Neural cell (in vitro differentiated cells): Measurements from ENCODE around the gene RCSD1. TPM values are rescaled to one million over a fixed set of nuclear protein-coding genes. Genes with fewer than 3 reads are reported as not detected.

Experiments
- H2AFZ ChIP-seq: fragments of 200-600, 300-800 bp; sonication (generic), shearing (Covaris generic); 2 replicates; pipeline ENCODE4 v1.6.0; 2014; ENCODE audit warnings: low read depth, mild to moderate bottlenecking, antibody characterized with exemption, low read length, moderate library complexity
- H3F3A ChIP-seq: fragments of 200-600 bp; shearing (Covaris generic); 2 replicates; pipeline ENCODE4 v1.6.1; 2016; ENCODE audit warnings: mild to moderate bottlenecking, moderate library complexity, mixed read lengths, antibody characterized with exemption, low read length; ENCODE audit not compliant: insufficient read depth, poor library complexity, severe bottlenecking
- H3K27ac ChIP-seq: fragments of 200-600, 300-800 bp; sonication (generic), shearing (Covaris generic); 2 replicates; pipeline ENCODE4 v1.5.1; 2014; ENCODE audit warnings: mild to moderate bottlenecking, low read length, moderate library complexity
- H3K27me3 ChIP-seq: fragments of 300-800, 200-600 bp; sonication (generic), shearing (Covaris generic); 2 replicates; pipeline ENCODE4 v1.6.0; 2014; ENCODE audit warnings: mild to moderate bottlenecking, low read depth, low read length, moderate library complexity; ENCODE audit not compliant: insufficient read depth
- H3K36me3 ChIP-seq: fragments of 300-800, 200-600 bp; sonication (generic), shearing (Covaris generic); 2 replicates; pipeline ENCODE4 v1.5.1; 2014; ENCODE audit warnings: mild to moderate bottlenecking, antibody characterized with exemption, low read length, moderate library complexity; ENCODE audit not compliant: insufficient read depth
- H3K4me2 ChIP-seq: fragments of 300-800, 200-600 bp; sonication (generic), shearing (Covaris generic); 2 replicates; pipeline ENCODE4 v1.6.0; 2014; ENCODE audit warnings: mild to moderate bottlenecking, low read length
- H3K4me3 ChIP-seq: fragments of 300-800, 200-600 bp; sonication (generic), shearing (Covaris generic); 2 replicates; pipeline ENCODE4 v1.5.1; 2014; ENCODE audit warnings: mild to moderate bottlenecking, low read length, moderate library complexity
- H3K79me2 ChIP-seq: fragments of 200-600 bp; shearing (Covaris generic); replicated peaks from 2 replicates; pipeline ENCODE4 v1.6.0; 2014; ENCODE audit warnings: mild to moderate bottlenecking, low read length, moderate library complexity; ENCODE audit not compliant: insufficient read depth
- H3K9ac ChIP-seq: fragments of 300-800, 200-600 bp; sonication (generic), shearing (Covaris generic); 2 replicates; pipeline ENCODE4 v1.6.1; 2016; ENCODE audit warnings: mild to moderate bottlenecking, low read length, mixed read lengths
- H3K9me2 ChIP-seq: fragments of 200-600 bp; shearing (Covaris generic); 2 replicates; pipeline ENCODE4 v1.6.1; 2016; ENCODE audit warnings: mild to moderate bottlenecking, low read length, mixed read lengths; ENCODE audit not compliant: insufficient read depth
- H3K9me3 ChIP-seq: fragments of 200-600, 300-800 bp; sonication (generic), shearing (Covaris generic); 2 replicates; pipeline ENCODE4 v1.6.1; 2016; ENCODE audit warnings: mild to moderate bottlenecking, mixed run types, low read length, moderate library complexity, mixed read lengths
- H4K20me1 ChIP-seq: fragments of 200-600 bp; shearing (Covaris generic); 2 replicates; pipeline ENCODE4 v1.6.1; 2016; ENCODE audit warnings: mild to moderate bottlenecking, mixed run types; ENCODE audit not compliant: insufficient read depth
- CTCF ChIP-seq: fragments of 450-650 bp; IDR thresholded peaks from 2 replicates; pipeline ENCODE4 v1.5.1; 2014; ENCODE audit warnings: antibody characterized with exemption, mild to moderate bottlenecking, moderate library complexity; ENCODE audit not compliant: poor library complexity, severe bottlenecking
- EP300 ChIP-seq: fragments of 450-650 bp; conservative IDR thresholded peaks from 2 replicates; pipeline ENCODE4 v1.6.1; 2014; ENCODE audit warnings: antibody characterized with exemption, mild to moderate bottlenecking, moderate library complexity; ENCODE audit not compliant: poor library complexity, severe bottlenecking
- EZH2 ChIP-seq: fragments of 200-600, 300-800 bp; shearing (Covaris generic), sonication (generic); IDR thresholded peaks from 2 replicates; pipeline ENCODE4 v1.6.1; 2014; ENCODE audit warnings: antibody characterized with exemption, low read length, borderline replicate concordance, mild to moderate bottlenecking; ENCODE audit not compliant: insufficient read depth, poor library complexity, severe bottlenecking
- MXI1 ChIP-seq: fragments of 450-650 bp; conservative IDR thresholded peaks from 2 replicates; pipeline ENCODE4 v1.6.1; 2014; ENCODE audit warnings: antibody characterized with exemption, mild to moderate bottlenecking; ENCODE audit not compliant: poor library complexity, severe bottlenecking
- POLR2AphosphoS5 ChIP-seq: IDR thresholded peaks from 2 replicates; pipeline ENCODE4 v1.6.1; 2012
- RAD21 ChIP-seq: fragments of 450-650 bp; conservative IDR thresholded peaks from 2 replicates; pipeline ENCODE4 v1.6.1; 2014; ENCODE audit warnings: antibody characterized with exemption, mild to moderate bottlenecking, moderate library complexity
- SMC3 ChIP-seq: fragments of 450-650 bp; conservative IDR thresholded peaks from 2 replicates; pipeline ENCODE4 v1.6.1; 2014; ENCODE audit warnings: antibody characterized with exemption, mild to moderate bottlenecking, moderate library complexity; ENCODE audit not compliant: poor library complexity
- TAF1 ChIP-seq: IDR thresholded peaks from 2 replicates; pipeline ENCODE4 v1.6.1; 2012; ENCODE audit warnings: low read depth
- polyA plus RNA-seq: library from polyadenylated mRNA; depleted of rRNA; stranded (reverse); fragments of >200 nt; gene quantifications from 2 replicates; pipeline ENCODE4 v1.2.3, GENCODE V29; 2014
- TF ChIP-seq, protein P1 (sequence below): IDR thresholded peaks from 2 replicates; pipeline ENCODE4 v1.6.1; 2012; ENCODE audit warnings: borderline replicate concordance

Gene RCSD1
- polyA plus RNA-seq, 1 donor from 2014 or later, result not detected

DNA sequence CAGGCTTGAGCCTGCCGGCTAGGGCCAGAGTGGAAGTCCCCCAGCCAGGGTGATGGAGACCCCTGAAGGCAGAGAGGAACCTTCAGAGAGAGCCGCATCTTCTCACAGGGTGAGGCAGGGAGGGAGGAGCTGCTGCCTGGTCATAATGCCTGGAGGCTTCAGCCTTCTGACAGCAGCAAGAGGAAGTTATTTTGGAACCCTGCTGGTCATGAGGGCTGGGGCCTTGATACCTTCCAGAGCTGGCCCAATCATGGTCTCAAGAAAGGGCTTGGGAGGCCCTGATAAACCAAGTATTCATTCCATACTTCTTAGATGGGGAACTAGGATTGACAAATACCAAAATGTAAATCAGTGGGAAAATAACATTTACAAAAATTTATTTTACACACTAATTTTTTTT lies 65.1 kb downstream of the RCSD1 start:
- Histone ChIP-seq H3K79me2 (no peaks in the 10 kb centered on the region), H3K4me3 (no peak overlapping the region)

GRCh38 chr1:167695756-167696561 lies 65.9 kb downstream of the RCSD1 start:
- Histone ChIP-seq H2AFZ (no peak overlapping the region), H3K9me3 (no peaks in the 10 kb centered on the region), H3K4me3 (no peak overlapping the region), H3K27me3 (no peaks in the 10 kb centered on the region), H3K4me2 (no peak overlapping the region), H4K20me1 (no peaks in the 10 kb centered on the region), H3K9ac (no peak overlapping the region), H3K36me3 (no peaks in the 10 kb centered on the region), H3K79me2 (no peaks in the 10 kb centered on the region), H3K27ac (no peak overlapping the region), H3K9me2 (no peaks in the 10 kb centered on the region), H3F3A (no peaks in the 10 kb centered on the region)
- TF ChIP-seq EP300 (no peak), CTCF (no peak), POLR2AphosphoS5 (no peak)
- TF ChIP-seq, protein P1, sequence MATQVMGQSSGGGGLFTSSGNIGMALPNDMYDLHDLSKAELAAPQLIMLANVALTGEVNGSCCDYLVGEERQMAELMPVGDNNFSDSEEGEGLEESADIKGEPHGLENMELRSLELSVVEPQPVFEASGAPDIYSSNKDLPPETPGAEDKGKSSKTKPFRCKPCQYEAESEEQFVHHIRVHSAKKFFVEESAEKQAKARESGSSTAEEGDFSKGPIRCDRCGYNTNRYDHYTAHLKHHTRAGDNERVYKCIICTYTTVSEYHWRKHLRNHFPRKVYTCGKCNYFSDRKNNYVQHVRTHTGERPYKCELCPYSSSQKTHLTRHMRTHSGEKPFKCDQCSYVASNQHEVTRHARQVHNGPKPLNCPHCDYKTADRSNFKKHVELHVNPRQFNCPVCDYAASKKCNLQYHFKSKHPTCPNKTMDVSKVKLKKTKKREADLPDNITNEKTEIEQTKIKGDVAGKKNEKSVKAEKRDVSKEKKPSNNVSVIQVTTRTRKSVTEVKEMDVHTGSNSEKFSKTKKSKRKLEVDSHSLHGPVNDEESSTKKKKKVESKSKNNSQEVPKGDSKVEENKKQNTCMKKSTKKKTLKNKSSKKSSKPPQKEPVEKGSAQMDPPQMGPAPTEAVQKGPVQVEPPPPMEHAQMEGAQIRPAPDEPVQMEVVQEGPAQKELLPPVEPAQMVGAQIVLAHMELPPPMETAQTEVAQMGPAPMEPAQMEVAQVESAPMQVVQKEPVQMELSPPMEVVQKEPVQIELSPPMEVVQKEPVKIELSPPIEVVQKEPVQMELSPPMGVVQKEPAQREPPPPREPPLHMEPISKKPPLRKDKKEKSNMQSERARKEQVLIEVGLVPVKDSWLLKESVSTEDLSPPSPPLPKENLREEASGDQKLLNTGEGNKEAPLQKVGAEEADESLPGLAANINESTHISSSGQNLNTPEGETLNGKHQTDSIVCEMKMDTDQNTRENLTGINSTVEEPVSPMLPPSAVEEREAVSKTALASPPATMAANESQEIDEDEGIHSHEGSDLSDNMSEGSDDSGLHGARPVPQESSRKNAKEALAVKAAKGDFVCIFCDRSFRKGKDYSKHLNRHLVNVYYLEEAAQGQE, result no peak

More for the DNA sequence above, 65.1 kb downstream of the RCSD1 start:
- H4K20me1 ChIP-seq, result no peaks in the 10 kb centered on the region
- H3K36me3 ChIP-seq, result no peaks in the 10 kb centered on the region
- no peak overlapping the region for H2AFZ ChIP-seq
- H3K27ac ChIP-seq, result no peak overlapping the region
- H3K27me3 ChIP-seq, result no peaks in the 10 kb centered on the region
- H3K9me3 ChIP-seq, result no peaks in the 10 kb centered on the region
- no peak overlapping the region for H3K4me2 ChIP-seq
- H3F3A ChIP-seq, result no peaks in the 10 kb centered on the region
- TF ChIP-seq POLR2AphosphoS5, result no peak
- no peak for TF ChIP-seq SMC3
- no peak for TF ChIP-seq TAF1
- TF ChIP-seq RAD21, result no peak
- TF ChIP-seq EZH2, result no peak
- TF ChIP-seq CTCF, result no peak
- TF ChIP-seq, protein P1, result no peak
- TF ChIP-seq EP300, result no peak
- TF ChIP-seq MXI1, result no peak
- no peak overlapping the region for H3K9ac ChIP-seq
- H3K9me2 ChIP-seq, result no peaks in the 10 kb centered on the region
